ENCODE measurements around the gene IL18RAP. TPM values are rescaled to one million over a fixed set of nuclear protein-coding genes. Genes with fewer than 3 reads are reported as not detected.

The IL18RAP gene
- polyA plus RNA-seq, 1 donor: 0.14 TPM

Other genes with a start within 250 kb of the IL18RAP start
- 0.34 TPM for gene IL1RL2, start 236.1 kb upstream of the IL18RAP start, polyA plus RNA-seq (ENCODE audit: insufficient read length)
- 0.41 TPM for gene IL1RL1, start 111.6 kb upstream of the IL18RAP start, polyA plus RNA-seq (ENCODE audit: insufficient read length)
- 0.50 TPM for gene IL18R1, start 67.4 kb upstream of the IL18RAP start, polyA plus RNA-seq (ENCODE audit: insufficient read length)
- not detected for gene SLC9A4, start 50.1 kb downstream of the IL18RAP start, polyA plus RNA-seq (ENCODE audit: insufficient read length)
- gene SLC9A2, start 196.4 kb downstream of the IL18RAP start, polyA plus RNA-seq (ENCODE audit: insufficient read length): 1.9 TPM

Data from hindlimb muscle (tissue), 1 donor.